Testis (tissue), 3 donors: ENCODE results near the gene GEMIN7. TPM values are rescaled to one million over a fixed set of nuclear protein-coding genes. Genes with fewer than 3 reads are reported as not detected.

Experiments
- DNase-seq: peaks from one replicate; pipeline ENCODE4 v3.0.0-alpha.2; 2019
- H3K27ac ChIP-seq, 2 donors: fragments of 200-600 bp; sonication (generic); one replicate each; pipeline ENCODE4 v1.5.1; 2019
- H3K27me3 ChIP-seq: fragments of 200-600 bp; sonication (generic); one replicate; pipeline ENCODE4 v1.5.1; 2019
- H3K36me3 ChIP-seq: fragments of 200-600 bp; sonication (generic); one replicate; pipeline ENCODE4 v1.5.1; 2017; ENCODE audit warnings: low read depth; ENCODE audit errors: missing control alignments
- H3K4me1 ChIP-seq: fragments of 200-600 bp; sonication (generic); one replicate; pipeline ENCODE4 v1.5.1; 2019
- H3K4me3 ChIP-seq, 2 donors: fragments of 200-600 bp; sonication (generic); one replicate each; pipeline ENCODE4 v1.5.1; 2017 to 2019
- H3K9me3 ChIP-seq: fragments of 200-600 bp; sonication (generic); one replicate; pipeline ENCODE4 v1.5.1; 2017
- POLR2A ChIP-seq: fragments of 450-650 bp; IDR thresholded peaks from one replicate; pipeline ENCODE4 v1.6.1; 2017; ENCODE audit warnings: antibody characterized with exemption, mild to moderate bottlenecking, moderate library complexity
- WGBS, 2 donors: methylation state at CpG; one replicate each; pipeline ENCODE4 v1.1.5; 2018; 5-methylcytosine and 5-hydroxymethylcytosine counted together
- intact Hi-C: fragments of 100-400 bp; cut with DNase I; formaldehyde crosslinking; loops from one replicate; pipeline ENCODE4 v1.15.1; 2023; ENCODE audit warnings: low total_unique reads
- polyA plus RNA-seq: library from polyadenylated mRNA; stranded (reverse); fragments of 350-450 nt; fragmentation: Illumina TruSeq; extraction: RNeasy Lipid Tissue Mini Kit (QIAGEN cat#74804); gene quantifications from one replicate; pipeline ENCODE4 v1.2.3, GENCODE V29; 2014; ENCODE audit warnings: low read depth, low replicate concordance; ENCODE audit not compliant: insufficient read depth
- total RNA-seq, 2 donors: library from RNA; depleted of rRNA; stranded (reverse); fragments of >200 nt; gene quantifications; one replicate each; pipeline ENCODE4 v1.2.3, GENCODE V29; 2016
- TF ChIP-seq, protein P1 (sequence below), 3 experiments: fragments of 450-650 bp in 2 of 3; fragments of 200-600 bp in 1 of 3; sonication (generic) in 1 of 3; IDR thresholded peaks; one replicate each; pipeline ENCODE4 v1.5.1; 2016 to 2019; ENCODE audit warnings: antibody characterized with exemption in 3 of 3, mild to moderate bottlenecking in 2 of 3, moderate library complexity in 1 of 3

The GEMIN7 gene
- total and polyA plus RNA-seq, 3 donors from 2014 or later, result 7.6 to 13.5 (median 9.7) TPM

DNA sequence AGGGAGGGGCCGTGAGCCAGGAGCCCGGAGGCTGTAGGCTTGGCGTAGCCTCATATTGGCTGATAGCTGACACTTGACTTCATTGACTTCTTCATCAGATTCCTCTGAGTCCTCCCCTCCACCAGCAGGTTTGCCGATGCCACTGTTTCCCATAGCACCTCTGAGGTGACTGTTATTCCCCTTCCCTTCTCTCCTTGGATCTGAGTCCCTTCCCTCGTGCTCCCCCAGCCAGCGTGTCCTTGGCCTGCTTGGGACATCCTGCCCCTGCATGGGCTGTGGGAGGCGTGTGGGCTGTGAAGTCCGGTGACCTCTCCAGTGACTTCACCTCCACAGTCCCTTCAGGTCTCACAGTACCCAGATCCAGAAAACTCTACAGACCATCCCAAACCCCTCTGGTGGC is 22.7 kb downstream of the GEMIN7 start:
- Histone ChIP-seq H3K27ac (no peak overlapping the region), H3K9me3 (no peaks in the 10 kb centered on the region), H3K27me3 (no peaks in the 10 kb centered on the region), H3K4me1 (peaks cover 68% of the 10 kb centered on the region), H3K4me3 (no peak overlapping the region), H3K36me3 (no peaks in the 10 kb centered on the region)
- DNase-seq, result no peak
- TF ChIP-seq, protein P1, sequence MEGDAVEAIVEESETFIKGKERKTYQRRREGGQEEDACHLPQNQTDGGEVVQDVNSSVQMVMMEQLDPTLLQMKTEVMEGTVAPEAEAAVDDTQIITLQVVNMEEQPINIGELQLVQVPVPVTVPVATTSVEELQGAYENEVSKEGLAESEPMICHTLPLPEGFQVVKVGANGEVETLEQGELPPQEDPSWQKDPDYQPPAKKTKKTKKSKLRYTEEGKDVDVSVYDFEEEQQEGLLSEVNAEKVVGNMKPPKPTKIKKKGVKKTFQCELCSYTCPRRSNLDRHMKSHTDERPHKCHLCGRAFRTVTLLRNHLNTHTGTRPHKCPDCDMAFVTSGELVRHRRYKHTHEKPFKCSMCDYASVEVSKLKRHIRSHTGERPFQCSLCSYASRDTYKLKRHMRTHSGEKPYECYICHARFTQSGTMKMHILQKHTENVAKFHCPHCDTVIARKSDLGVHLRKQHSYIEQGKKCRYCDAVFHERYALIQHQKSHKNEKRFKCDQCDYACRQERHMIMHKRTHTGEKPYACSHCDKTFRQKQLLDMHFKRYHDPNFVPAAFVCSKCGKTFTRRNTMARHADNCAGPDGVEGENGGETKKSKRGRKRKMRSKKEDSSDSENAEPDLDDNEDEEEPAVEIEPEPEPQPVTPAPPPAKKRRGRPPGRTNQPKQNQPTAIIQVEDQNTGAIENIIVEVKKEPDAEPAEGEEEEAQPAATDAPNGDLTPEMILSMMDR (IDR thresholded peaks at IDR 0.05), result no peak
- TF ChIP-seq POLR2A, result no peak
- intact Hi-C loops, result no loop called here
- whole genome bisulfite sequencing, 2 donors, result 37 to 67% methylated on average over 8 of the region's 8 CpGs

DNA sequence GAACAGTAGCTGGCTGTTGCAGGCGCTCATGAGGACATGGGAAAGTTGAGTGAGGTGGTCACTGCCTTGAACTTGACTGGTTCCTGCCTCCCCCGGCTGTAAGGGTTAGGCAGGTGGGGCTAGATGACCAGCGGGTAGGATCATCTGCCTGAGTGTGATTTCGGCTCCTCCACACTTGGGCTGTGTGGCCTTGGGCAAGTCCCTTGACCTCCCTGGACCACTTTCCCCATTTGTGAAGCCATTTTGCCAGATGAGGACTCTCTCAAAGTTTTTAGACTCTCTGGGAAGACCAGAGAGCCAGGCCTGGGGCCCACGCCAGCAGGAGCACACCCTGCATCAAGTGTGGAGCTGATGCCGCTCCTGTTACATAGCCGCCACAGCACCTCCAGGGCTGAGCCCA is 23.4 kb downstream of the GEMIN7 start:
- no peak for DNase-seq
- H3K36me3 ChIP-seq, result no peaks in the 10 kb centered on the region
- intact Hi-C loops, result no loop called here
- peaks cover 62% of the 10 kb centered on the region for H3K4me1 ChIP-seq
- no peaks in the 10 kb centered on the region for H3K27me3 ChIP-seq
- TF ChIP-seq POLR2A, result no peak
- TF ChIP-seq, protein P1 (IDR thresholded peaks at IDR 0.05), result no peak
- no peak overlapping the region for H3K4me3 ChIP-seq
- no peak overlapping the region for H3K27ac ChIP-seq
- 80 to 88% methylated on average over 7 of the region's 7 CpGs for WGBS, 2 donors
- no peaks in the 10 kb centered on the region for H3K9me3 ChIP-seq

DNA sequence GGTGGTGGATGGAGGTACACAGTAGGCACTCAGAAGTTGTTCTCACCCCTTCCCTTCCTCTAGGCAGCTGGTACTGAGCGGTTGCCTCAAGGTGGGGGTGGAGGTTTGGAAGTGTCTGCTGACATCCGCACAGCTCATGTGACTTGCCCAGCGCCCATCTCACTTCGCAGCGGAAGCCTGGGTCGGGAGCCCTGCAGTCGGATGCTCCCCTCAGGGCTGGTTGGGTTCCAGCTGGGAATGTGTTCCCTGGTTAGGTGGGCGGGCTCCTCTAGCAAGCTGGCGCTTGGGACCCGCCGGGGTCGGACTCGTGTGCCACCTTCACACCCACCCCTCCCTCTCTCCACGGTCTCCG is 24.1 kb downstream of the GEMIN7 start:
- H3K4me1 ChIP-seq, result peaks cover 56% of the 10 kb centered on the region
- peak; percentile 53 for DNase-seq
- no peaks in the 10 kb centered on the region for H3K9me3 ChIP-seq

DNA sequence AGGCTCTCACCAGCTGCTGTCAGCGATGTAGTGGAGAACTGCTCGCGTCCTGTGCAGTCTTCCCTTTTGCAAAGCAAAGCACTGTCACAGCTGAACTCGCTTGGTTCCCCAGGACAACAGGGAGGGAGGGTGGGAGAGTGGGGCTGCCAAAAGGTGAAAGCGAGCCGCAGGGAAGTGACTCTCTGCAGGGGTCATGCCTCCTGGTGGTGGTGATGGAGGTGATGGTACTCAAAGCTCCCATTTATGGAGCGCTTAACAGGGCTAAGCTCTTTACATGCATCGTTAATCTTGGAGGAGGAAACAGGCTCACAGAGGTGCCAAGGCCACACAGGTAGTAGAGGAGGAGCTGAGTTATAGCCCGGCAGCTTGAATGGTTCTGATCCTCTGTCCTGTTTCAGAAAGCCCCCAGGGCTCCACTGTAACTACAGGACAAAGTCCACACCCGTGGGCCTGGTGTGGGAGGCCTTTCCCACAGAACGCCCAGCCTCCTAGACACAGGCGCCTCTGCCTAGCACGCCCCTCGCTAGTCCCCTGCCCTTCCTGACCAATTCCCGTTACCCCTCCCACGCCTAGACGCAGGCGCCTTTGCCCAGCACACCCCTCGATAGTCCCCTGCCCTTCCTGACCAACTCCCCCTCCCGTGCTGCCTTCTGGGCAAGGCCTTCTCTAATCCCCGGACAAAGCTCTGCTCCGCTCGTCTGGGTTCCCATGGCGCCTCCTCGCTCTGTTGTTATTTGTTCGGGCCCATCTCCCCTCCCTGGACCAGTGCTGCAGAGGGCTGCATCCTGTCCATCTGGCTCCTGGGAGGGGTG is 24.7 kb downstream of the GEMIN7 start:
- Histone ChIP-seq H3K9me3 (no peaks in the 10 kb centered on the region), H3K36me3 (no peaks in the 10 kb centered on the region), H3K27ac (no peak overlapping the region), H3K4me1 (peaks cover 50% of the 10 kb centered on the region), H3K27me3 (no peaks in the 10 kb centered on the region), H3K4me3 (no peak overlapping the region)
- intact Hi-C loops, result no loop called here
- WGBS, 2 donors, result 49 to 60% methylated on average over 25 to 26 of the region's 26 CpGs
- no peak for DNase-seq
- no peak for TF ChIP-seq POLR2A
- TF ChIP-seq, protein P1 (IDR thresholded peaks at IDR 0.05), result no peak

More for the DNA sequence above, 24.1 kb downstream of the GEMIN7 start:
- H3K27me3 ChIP-seq, result no peaks in the 10 kb centered on the region
- TF ChIP-seq POLR2A, result no peak
- TF ChIP-seq, protein P1 (IDR thresholded peaks at IDR 0.05), result no peak
- H3K27ac ChIP-seq, result no peak overlapping the region
- intact Hi-C loops, result no loop called here
- no peaks in the 10 kb centered on the region for H3K36me3 ChIP-seq
- no peak overlapping the region for H3K4me3 ChIP-seq
- 33 to 42% methylated on average over 3 to 9 of the region's 15 CpGs for WGBS, 2 donors
